HG03066 (cell line): ENCODE data around the gene NFIB.
A peak's percentile ranks its signal among the peaks of the same experiment; 100 is the strongest.

Source experiments
- ATAC-seq: cut with Tn5 transposase; IDR thresholded peaks from one replicate; pipeline ENCODE4 v1.9.1; 2021; ENCODE audit warnings: low read depth; ENCODE audit not compliant: unreplicated experiment

Gene NFIB

DNA sequence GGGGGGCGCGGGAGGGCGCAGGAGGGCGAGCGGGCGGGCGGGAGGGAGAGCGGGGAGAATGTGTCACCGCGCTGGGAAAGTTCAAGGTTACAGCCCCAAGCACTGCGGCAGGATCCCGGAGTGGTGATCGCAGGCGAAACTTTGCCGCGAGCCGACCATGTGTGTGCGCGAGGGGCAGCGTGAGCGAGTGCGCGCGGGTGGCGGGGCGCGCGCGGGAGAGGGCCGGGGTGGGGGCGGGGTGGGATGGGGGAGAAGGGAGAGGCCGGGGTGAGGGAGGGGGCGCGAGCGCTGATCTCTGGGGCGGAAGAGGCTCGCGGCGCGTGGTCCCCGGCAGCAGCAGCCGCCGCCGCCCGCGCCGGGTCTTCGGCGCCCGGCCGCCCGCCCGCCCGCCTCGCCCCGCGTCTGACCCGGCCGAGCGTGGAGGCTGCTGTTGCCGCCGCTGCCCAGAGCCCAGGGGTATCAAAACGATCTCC is at the start of gene NFIB:
NFIB (minus strand) TSS at position 191 of the 473 bp plus-strand sequence. CDS start 630 bp downstream, outside the sequence.
- no peak for ATAC-seq

DNA sequence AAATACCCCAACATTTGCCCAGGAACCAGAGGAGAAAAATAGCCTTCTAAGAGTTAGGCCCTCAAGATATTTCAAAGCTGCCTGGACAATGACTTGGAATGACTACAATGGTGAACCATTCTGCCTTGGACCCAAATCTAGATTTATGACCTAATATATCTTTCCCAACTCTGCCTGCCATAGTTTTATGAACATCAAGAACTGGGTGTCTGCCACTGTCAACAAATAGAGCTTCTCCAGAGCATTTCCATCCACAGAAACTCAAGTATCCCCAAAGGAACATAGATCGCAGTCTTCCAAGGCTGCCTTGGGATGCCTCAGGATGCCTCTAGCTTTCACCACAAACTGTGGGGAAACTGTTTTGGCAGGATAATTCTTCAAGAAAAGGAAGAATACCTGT is 48.2 kb upstream of the NFIB start:
- ATAC-seq = no peak

DNA sequence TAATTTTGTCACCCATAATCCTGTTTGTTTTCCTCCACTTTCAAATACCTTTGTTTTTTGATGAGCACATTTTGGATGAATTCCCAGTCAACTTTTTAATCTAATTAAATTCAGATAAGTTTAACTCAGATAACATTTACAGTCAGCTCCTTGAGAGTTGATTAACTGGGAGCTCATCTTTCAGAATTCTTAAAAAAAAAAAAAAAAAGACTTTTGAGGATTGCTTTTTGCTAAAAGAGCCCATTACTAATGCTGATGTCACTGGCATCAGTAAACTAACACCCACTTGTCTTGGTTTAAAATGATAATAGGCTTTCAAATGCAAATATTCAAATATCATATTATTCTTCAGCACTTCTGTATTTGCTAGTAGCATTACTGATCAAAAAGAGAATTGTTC is 47.1 kb upstream of the NFIB start:
- ATAC-seq = no peak

GRCh38 chr9:14358523-14358922 is 44.6 kb upstream of the NFIB start:
- no peak for ATAC-seq

GRCh38 chr9:14356351-14357265 is 42.7 kb upstream of the NFIB start:
- ATAC-seq = no peak

- ATAC-seq = no peak
Measured at GRCh38 chr9:14354201-14354600, 40.3 kb upstream of the NFIB start.

DNA sequence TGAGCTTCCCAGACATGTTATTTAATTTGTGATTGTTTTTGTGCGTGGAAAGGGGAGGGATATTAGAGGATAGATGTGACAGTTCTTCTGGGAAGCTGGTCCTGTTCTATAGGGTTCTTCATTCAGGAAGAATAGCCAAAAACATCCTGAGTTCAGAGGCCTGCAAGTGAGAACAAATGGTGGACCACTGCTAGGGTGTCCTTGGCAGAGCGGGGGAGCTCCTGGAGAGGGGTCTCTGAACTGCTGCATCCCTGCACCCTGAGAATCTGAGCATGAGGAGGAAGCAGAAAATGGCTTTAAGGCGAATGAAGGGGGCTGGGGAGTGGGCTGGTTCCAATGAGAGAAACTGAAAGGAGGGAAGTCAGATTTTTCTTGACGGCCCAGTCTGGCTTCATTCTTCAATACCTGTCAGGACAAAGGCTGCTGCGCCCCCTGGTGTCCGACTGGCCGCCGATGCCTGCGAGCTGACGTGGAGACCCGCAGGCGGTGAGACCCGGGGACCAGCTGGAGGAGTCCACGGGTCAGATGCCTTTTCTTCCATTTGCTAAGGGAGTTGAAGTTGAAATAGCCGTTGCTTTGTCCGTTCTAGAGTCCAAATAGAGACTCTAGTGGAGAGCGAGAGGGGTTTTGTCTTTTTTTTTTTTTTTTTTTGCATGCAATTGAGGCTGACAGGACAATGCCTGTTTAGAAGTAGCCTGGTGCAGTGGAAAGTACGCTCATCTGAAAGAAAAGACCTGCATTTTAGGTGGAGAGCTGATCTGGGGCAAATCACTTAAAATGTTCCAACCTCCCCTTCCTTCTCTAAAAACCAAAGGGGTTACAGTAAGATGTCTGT is 39.5 kb upstream of the NFIB start:
- peak; percentile 81 for ATAC-seq

- no peak for ATAC-seq
Measured at GRCh38 chr9:14352503-14352902, 38.6 kb upstream of the NFIB start.

DNA sequence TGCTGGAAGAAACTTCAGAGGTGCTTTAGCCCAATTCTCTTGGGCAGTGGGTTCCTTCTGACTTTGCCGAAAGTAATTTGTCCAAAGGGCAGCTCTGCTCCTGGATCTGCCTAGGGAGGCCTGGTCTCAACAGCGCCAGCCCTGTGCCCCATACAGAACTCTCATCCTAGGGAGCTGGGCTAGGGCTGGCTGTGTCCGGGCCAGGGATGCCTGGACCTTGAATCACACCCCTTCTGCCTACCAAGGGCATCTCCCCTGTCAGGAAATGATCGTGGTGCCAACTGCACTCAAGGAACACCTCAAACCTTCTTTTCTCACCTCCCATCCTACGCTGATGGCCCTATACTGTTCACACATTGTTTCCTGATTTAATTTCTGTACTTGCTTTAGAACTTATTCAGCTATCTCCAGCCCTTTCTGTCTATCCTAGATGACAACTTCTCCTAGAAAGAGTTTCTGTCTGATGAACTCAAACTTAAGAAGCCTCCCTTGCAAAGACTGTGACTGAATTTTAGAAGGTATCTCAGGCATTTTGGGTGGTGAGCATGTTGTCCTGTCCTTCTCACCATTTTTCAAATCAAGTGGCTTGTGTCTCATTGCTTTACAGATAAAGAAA is 37.4 kb upstream of the NFIB start:
- ATAC-seq = no peak

DNA sequence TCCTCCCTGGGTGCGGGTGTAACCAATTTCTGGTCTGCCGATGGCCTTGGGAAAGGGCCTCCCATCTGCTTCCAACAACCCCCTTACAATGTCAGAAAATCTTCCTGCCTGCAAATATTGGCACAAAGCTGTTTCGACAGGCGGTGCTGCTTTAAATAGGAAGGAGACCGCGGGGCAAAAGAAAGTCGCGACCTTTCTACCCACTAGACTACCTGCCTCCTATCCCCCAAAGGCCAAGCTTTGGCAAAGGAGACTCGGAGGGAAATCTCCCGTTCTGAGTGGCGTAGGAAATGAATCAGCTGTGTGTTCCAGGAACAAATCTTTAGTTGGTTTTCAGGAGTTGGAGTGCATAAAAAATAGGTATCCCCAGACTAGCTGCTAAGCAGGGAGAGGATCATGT is 36.8 kb upstream of the NFIB start:
- ATAC-seq = no peak

GRCh38 chr9:14350349-14350728 is 36.4 kb upstream of the NFIB start:
- ATAC-seq = no peak

DNA sequence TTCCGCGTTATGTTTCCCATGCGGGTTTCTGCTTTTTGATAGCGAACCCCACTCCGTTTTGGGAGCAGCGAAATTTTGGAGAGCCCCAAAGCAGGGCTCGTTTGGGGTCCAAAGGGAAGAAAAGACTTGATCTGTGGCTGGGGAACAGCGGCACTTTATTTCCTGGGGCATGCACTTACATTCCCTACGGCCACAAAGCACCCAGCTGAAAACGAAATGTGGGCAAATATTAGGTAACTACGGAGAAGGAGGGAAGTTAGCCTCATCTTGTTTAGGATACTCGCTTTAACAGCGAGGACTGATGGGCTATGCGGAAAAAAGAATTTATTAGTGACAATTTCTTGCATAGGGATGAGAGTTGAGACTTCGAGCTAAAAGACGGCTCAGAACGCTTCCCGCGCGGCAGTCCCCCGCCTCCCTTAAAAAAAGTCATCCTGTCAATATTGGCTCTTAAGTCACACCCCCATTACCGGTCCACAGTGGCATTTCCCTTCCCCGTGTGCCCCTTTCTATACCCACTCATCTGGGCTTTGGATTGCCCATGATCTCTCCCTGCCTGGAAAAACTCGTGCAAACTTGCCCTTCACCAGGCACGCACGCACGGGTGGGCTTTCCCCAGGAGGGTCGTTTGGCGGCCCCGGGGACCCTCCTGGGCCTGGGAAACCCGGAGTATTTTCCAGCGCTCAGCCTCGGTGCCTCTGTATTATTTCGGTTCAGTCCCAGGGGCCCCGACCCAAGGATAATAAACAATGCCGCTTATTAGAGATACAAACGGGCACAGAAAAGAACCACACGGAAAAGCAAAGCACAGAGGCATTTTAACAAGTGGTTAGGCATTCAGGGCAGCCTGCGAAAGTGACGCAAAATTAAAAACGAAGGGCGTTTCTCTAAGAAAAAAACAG is 35.8 kb upstream of the NFIB start:
- no peak for ATAC-seq

DNA sequence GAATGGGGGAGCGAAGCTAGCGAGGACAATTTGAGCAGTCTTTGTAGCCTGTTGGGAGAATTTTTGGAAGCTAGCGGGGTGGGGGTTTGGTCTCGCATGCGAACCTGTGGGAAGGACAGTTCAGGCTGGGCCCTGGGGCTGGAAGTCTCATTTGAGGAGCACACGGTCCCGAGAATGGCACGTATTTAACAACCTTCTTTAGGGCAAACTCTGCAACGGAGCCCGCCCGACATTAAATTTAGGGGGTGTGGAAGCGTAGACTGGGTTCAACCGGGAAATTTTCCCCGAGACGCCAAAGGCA is 35.2 kb upstream of the NFIB start:
- ATAC-seq = no peak

DNA sequence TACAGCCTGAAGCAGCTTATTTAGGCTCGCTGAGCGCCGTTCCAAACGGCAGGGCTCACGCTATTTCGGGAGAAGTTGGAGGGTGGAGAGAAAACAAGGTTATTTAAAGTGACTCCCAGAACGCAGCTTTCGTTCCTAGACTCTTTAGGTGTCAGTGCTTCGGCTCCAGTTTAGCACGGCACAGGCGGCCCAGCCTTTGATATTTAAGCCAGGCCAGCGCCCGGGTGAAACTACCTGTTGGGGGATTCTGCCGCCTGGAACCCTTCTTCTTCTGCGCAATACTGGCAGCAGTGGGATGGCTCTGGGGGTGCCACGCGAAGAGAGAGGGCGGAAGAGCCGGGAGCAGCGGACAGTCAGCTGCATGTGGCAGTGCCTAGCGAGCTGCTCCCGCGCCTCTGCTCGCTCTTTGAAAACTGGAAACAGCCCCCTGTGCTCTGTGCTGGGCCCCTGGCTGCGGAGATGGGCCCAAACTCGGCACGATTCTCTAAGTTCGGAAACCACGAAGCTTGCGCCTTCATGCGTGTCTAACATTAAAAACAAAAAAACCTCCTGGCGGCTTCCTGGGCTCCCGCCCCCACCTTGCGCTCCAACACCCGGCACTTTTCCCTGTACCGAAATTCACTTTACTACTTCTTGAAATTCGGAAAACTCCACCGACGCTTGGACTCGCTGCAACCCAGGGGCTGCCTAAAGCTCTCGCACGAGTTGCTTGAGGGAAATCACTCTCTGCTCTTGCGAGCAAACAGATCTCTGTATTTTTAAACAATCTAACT is 34.6 kb upstream of the NFIB start:
- no peak for ATAC-seq

GRCh38 chr9:14348123-14348372 is 34.1 kb upstream of the NFIB start:
- no peak for ATAC-seq

DNA sequence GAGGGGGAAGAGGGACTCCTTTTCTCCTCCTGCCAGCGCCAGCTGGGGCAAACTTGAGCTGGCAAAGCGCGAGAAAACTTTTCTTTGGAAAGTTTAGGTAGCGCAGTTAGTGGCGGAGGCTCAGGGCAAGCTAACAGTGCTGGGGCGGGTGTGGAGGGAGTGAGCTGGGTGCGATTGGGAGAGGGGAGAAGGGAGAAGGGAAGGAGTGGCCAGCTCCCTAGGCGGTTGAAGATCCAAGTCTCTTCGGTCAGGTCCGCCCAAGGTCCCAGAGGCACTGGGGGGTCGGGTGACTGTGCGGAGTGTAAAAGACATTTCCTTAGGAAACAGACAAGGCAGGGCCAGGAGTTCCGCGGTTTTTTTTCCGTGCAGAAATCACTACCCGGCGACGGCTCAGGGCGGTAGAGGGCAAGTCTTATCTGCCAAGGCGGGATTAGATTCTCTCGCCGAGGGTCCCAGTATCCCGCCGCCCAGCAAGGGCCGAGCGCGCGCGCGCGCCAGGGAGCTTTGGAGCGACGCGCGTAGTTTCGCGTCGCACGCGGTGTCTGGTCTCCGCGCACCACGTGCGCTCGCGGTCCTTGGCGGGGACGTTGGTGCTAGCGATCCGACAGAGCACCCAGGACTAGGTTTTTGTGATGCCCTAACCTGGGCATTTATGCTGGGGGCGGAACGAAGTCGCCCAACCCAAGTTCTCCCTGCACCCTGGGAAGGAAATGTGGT is 33.6 kb upstream of the NFIB start:
- ATAC-seq = no peak

- no peak for ATAC-seq
Measured at GRCh38 chr9:14346811-14347405, 33.0 kb upstream of the NFIB start.

GRCh38 chr9:14346231-14346791 is 32.4 kb upstream of the NFIB start:
- ATAC-seq = no peak
